ENCODE results near the gene NEK5.
A peak's percentile ranks its signal among the peaks of the same experiment; 100 is the strongest.
"Not testable (repeated sequence)": the region's sequence is repeated elsewhere in the genome, so short reads cannot be mapped to it uniquely, and the experiment has no call there.

Gene NEK5

GRCh38 chr13:52156724-52157261 is 27.9 kb upstream of the NEK5 start:
- no peak for DNase-seq (ENCODE audit: low read depth, low spot score)
- no peak overlapping the region for H3K4me3 ChIP-seq (ENCODE audit: low read length)

- no peak for DNase-seq (ENCODE audit: low read depth, low spot score)
- H3K4me3 ChIP-seq (ENCODE audit: low read length) = no peak overlapping the region
Measured at GRCh38 chr13:52155177-52155576, 26.3 kb upstream of the NEK5 start.

- no peak overlapping the region for H3K4me3 ChIP-seq (ENCODE audit: low read length)
Measured at GRCh38 chr13:52147225-52147624, 18.4 kb upstream of the NEK5 start.

GRCh38 chr13:52141299-52141698 is 12.4 kb upstream of the NEK5 start:
- DNase-seq (ENCODE audit: low read depth, low spot score) = no peak
- no peak overlapping the region for H3K4me3 ChIP-seq (ENCODE audit: low read length)

More at GRCh38 chr13:52147225-52147624, 18.4 kb upstream of the NEK5 start:
- no peak for DNase-seq (ENCODE audit: low read depth, low spot score)

- no peak for DNase-seq (ENCODE audit: low read depth, low spot score)
- H3K4me3 ChIP-seq (ENCODE audit: low read length) = no peak overlapping the region
Measured at GRCh38 chr13:52137489-52137888, 8.6 kb upstream of the NEK5 start.

- no peak overlapping the region for H3K4me3 ChIP-seq (ENCODE audit: low read length)
- no peak for DNase-seq (ENCODE audit: low read depth, low spot score)
Measured at GRCh38 chr13:52136763-52137162, 7.9 kb upstream of the NEK5 start.

- H3K4me3 ChIP-seq (ENCODE audit: low read length) = no peak overlapping the region
- no peak for DNase-seq (ENCODE audit: low read depth, low spot score)
Measured at GRCh38 chr13:52130641-52131040, 1.8 kb upstream of the NEK5 start.

GRCh38 chr13:52127783-52128702 is 830 bp downstream of the NEK5 start:
- DNase-seq (ENCODE audit: low read depth, low spot score) = peak; percentile 66
- peak overlapping the region; percentile 55 for H3K4me3 ChIP-seq (ENCODE audit: low read length)

- no peak for DNase-seq (ENCODE audit: low read depth, low spot score)
- H3K4me3 ChIP-seq (ENCODE audit: low read length) = no peak overlapping the region
Measured at GRCh38 chr13:52127378-52127777, 1.5 kb downstream of the NEK5 start.

GRCh38 chr13:52125547-52125946 is 3.3 kb downstream of the NEK5 start:
- H3K4me3 ChIP-seq (ENCODE audit: low read length) = no peak overlapping the region
- DNase-seq (ENCODE audit: low read depth, low spot score) = no peak

GRCh38 chr13:52118595-52118994 is 10.3 kb downstream of the NEK5 start:
- no peak for DNase-seq (ENCODE audit: low read depth, low spot score)

GRCh38 chr13:52118095-52118494 is 10.8 kb downstream of the NEK5 start:
- DNase-seq (ENCODE audit: low read depth, low spot score) = no peak
- H3K4me3 ChIP-seq (ENCODE audit: low read length) = no peak overlapping the region

More at GRCh38 chr13:52118595-52118994, 10.3 kb downstream of the NEK5 start:
- no peak overlapping the region for H3K4me3 ChIP-seq (ENCODE audit: low read length)

- DNase-seq (ENCODE audit: low read depth, low spot score) = no peak
- no peak overlapping the region for H3K4me3 ChIP-seq (ENCODE audit: low read length)
Measured at GRCh38 chr13:52112591-52112990, 16.3 kb downstream of the NEK5 start.

- no peak overlapping the region for H3K4me3 ChIP-seq (ENCODE audit: low read length)
- no peak for DNase-seq (ENCODE audit: low read depth, low spot score)
Measured at GRCh38 chr13:52109116-52109670, 19.7 kb downstream of the NEK5 start.

GRCh38 chr13:52105841-52106240 is 23.0 kb downstream of the NEK5 start:
- H3K4me3 ChIP-seq (ENCODE audit: low read length) = no peak overlapping the region
- DNase-seq (ENCODE audit: low read depth, low spot score) = no peak

GRCh38 chr13:52104624-52105023 is 24.2 kb downstream of the NEK5 start:
- no peak for DNase-seq (ENCODE audit: low read depth, low spot score)
- no peak overlapping the region for H3K4me3 ChIP-seq (ENCODE audit: low read length)

- H3K4me3 ChIP-seq (ENCODE audit: low read length) = no peak overlapping the region
- no peak for DNase-seq (ENCODE audit: low read depth, low spot score)
Measured at GRCh38 chr13:52103386-52103785, 25.5 kb downstream of the NEK5 start.

GRCh38 chr13:52102423-52102822 is 26.4 kb downstream of the NEK5 start:
- H3K4me3 ChIP-seq (ENCODE audit: low read length); DNase-seq (ENCODE audit: low read depth, low spot score): not testable (repeated sequence)

GRCh38 chr13:52097197-52097596 is 31.7 kb downstream of the NEK5 start:
- no peak for DNase-seq (ENCODE audit: low read depth, low spot score)
- no peak overlapping the region for H3K4me3 ChIP-seq (ENCODE audit: low read length)

GRCh38 chr13:52096748-52097147 is 32.1 kb downstream of the NEK5 start:
- no peak overlapping the region for H3K4me3 ChIP-seq (ENCODE audit: low read length)
- no peak for DNase-seq (ENCODE audit: low read depth, low spot score)

Measured in Jurkat, Clone E6-1 (cell line).